LNCaP clone FGC (cell line): ENCODE data around the gene CHST13.

ENCODE experiments used
- DNase-seq: peaks from one replicate; pipeline ENCODE4 v3.0.0-alpha.2; 2011; ENCODE audit warnings: low read depth
- H3K4me3 ChIP-seq: 2 replicates; pipeline ENCODE4 v1.5.1; 2011; ENCODE audit warnings: mild to moderate bottlenecking, low read depth, low read length, control low read depth
- TF ChIP-seq, protein P1 (sequence below): IDR thresholded peaks from 2 replicates; pipeline ENCODE4 v1.5.1; 2012; ENCODE audit warnings: mild to moderate bottlenecking; ENCODE audit not compliant: control insufficient read depth, insufficient read depth; ENCODE audit errors: extremely low read depth

CHST13 gene

DNA sequence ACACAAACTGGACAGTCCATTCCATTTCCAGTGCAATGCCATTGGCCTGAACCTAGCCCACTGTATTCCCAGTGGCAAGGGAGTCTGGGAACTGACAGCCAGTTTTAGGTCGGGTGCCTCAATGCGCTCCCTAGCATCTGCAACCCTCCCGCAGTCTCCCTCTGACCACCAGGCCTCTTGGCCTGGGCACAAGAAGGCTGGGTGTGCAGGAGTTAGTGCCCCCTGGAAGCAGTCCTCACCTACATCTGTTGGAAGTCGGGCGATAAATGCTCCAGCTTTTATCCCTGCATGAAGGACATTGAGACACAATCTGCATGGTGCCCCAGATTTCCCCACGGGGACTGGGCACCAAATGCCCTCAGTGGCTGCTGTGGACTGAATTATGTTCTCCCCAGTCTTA lies 22.1 kb downstream of the CHST13 start:
- no peak for DNase-seq
- H3K4me3 ChIP-seq = no peak overlapping the region
- TF ChIP-seq, protein P1, sequence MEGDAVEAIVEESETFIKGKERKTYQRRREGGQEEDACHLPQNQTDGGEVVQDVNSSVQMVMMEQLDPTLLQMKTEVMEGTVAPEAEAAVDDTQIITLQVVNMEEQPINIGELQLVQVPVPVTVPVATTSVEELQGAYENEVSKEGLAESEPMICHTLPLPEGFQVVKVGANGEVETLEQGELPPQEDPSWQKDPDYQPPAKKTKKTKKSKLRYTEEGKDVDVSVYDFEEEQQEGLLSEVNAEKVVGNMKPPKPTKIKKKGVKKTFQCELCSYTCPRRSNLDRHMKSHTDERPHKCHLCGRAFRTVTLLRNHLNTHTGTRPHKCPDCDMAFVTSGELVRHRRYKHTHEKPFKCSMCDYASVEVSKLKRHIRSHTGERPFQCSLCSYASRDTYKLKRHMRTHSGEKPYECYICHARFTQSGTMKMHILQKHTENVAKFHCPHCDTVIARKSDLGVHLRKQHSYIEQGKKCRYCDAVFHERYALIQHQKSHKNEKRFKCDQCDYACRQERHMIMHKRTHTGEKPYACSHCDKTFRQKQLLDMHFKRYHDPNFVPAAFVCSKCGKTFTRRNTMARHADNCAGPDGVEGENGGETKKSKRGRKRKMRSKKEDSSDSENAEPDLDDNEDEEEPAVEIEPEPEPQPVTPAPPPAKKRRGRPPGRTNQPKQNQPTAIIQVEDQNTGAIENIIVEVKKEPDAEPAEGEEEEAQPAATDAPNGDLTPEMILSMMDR = no peak

DNA sequence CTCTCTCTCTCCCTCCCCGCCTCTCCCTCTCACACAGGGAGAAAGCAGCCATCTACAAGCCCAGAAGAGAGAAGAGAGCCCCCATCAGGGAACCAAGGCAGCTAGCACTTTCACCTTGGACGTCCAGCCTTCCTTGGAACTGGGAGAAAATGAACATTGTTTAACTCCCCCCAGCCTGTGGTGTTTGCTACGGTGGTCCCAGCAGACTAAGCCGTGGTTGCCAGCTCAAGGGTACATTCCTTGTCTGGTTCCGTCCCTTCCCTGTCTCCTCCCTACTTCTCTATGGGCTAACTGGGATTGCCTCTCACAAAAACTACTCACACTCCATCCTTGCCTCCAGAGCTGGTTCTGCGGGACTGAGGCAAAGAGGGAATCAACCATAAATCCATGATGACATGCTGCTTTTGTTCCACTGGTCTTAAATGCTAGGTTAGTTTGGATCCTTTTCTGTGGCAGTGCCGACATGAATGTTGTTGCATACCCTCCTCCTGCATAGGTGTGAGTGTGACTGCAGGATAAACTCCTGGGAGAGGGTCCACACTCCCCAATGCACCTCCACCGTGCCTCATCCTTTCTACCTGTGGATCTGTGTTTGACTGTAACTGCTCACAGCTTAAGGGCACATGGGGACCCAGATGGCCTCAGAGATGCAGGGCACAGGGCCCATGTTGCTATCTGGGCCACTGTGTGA lies 22.7 kb downstream of the CHST13 start:
- no peak for DNase-seq
- TF ChIP-seq, protein P1 = no peak
- H3K4me3 ChIP-seq = no peak overlapping the region

DNA sequence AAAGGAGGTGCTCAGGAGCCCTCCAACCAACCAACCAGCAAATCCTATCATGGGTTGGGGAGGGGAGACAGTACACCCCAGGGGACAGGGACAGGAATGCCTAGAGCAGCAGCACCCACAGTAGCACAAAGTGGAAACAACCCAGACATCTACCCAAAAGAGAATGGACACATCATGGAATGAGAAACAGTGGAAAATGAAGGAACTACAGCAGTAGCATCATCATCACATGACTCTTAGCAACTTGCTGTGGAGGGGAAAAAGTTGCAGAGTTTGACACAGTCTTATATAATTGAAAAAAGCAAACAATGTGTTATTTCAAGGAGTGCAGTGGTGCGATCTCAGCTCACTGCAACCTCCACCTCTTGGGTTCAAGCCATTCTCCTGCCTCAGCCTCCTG lies 23.8 kb downstream of the CHST13 start:
- TF ChIP-seq, protein P1 = no peak
- H3K4me3 ChIP-seq = no peak overlapping the region
- DNase-seq = no peak

DNA sequence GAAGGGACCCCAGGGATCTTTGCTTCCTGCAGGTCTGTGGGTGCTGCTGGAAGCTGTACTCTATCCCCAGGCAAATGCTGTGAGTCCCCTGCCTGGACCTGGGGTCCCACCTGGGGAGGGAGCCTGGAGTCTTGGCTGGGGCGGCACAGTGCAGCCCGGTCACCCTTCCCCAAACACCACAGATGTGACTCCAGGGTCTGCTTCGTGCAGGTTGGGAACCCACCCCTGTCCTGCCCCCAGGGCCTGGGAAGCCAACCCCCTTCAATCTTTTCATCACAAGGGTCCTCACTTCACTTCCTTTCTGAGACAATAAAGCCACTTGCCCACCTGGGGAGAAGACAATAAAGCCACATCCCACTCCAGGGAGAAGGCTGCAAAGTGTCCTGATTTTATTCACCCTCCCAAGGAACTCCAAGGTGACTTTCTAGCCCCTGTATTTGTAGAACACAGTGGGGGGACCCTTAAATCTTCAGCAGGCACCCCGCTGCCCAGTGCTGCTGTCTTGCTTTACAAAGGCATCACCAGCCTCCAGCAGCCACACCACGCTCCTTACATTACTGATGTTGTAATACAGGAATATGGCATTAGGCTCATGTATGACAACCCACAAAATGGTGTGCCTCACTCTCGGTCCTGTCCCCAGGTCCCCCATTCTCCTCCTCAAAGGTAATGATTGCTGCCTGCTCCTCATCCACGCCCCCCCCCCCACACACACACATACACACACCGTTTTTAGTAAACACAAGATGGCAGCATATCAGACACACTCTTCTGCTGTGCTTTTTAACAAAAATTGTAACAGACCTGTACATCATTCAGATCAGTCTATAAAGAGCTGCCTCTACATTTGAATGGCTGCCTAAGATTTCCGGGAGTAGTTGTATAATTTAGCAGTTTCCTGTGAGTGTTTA lies 24.9 kb downstream of the CHST13 start:
- DNase-seq = no peak
- no peak overlapping the region for H3K4me3 ChIP-seq
- TF ChIP-seq, protein P1 = peak; percentile 33

DNA sequence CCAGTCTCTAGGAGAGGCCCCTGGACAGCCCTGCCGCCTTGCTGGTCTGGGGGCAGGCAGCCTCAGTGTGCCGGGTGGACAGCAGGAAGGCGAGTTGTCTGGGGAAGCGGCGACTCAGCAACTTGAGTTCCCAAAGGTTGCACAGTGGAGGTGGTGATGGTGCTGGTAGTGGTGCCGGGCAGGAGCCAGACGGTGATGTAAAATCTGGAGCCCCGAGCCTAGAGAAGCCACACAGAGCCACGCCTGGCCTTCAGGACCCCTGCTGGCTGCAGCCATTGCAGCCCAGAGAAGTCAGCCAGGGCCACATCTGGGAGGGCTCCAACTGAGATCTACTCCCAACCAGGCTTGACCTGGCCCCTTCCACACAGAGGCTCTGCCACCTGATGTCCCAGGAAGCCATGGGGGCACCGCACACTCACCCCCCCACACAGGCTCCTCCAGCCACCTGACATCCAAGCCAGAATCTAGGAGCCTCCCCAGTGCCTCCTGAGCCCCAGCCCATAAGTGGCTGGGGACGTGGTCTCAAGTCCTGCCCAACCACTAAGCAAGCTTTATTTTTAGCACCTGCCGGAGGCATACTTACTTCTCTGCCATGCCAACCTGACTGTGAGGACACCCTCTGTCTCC lies 26.0 kb downstream of the CHST13 start:
- no peak for DNase-seq
- H3K4me3 ChIP-seq = no peak overlapping the region
- TF ChIP-seq, protein P1 = no peak

DNA sequence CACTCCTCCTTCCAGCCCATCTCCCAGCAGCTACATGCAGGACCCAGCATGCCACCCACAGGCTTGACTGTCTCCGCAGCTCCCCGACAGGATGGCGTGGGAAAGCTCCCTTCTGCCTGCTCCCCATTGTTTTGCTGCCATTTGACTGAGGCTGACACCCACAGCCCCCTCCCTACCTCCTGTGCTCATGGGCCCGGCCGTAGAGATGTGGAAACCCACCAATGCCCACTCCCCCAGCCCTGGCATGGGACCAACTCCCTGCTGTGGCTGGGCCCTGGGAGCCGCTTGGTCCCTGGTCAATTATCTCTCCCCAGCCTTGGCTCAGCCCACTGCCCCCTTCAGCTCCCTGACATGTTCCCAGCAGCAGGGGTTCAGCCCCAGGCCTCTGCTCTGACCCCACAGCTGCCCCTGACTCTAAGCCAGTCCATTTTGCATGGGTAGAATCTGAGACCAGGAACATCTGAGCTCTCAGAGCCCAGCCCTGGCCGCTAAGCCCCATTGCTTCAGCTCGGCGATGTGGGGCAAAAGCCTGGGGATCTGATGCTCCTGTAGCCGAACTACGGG lies 26.6 kb downstream of the CHST13 start:
- H3K4me3 ChIP-seq = no peak overlapping the region
- TF ChIP-seq, protein P1 = no peak
- DNase-seq = no peak
